Endothelial cell (in vitro differentiated cells): ENCODE measurements around the gene TNN. TPM values are rescaled to one million over a fixed set of nuclear protein-coding genes. Genes with fewer than 3 reads are reported as not detected.

ENCODE experiments used
- DNase-seq: peaks from one replicate; pipeline ENCODE4 v3.0.0; 2021; ENCODE audit warnings: low spot score
- H3K27ac Mint-ChIP-seq: one replicate; pipeline ENCODE4 v1.8.0; 2021; ENCODE audit warnings: mixed read lengths, inconsistent platforms; ENCODE audit not compliant: unreplicated experiment
- H3K27me3 Mint-ChIP-seq: one replicate; pipeline ENCODE4 v1.8.0; 2021; ENCODE audit warnings: mild to moderate bottlenecking, moderate library complexity, mixed read lengths, inconsistent platforms; ENCODE audit not compliant: unreplicated experiment
- H3K36me3 Mint-ChIP-seq: one replicate; pipeline ENCODE4 v1.8.0; 2021; ENCODE audit warnings: mild to moderate bottlenecking, low read depth, mixed read lengths, inconsistent platforms; ENCODE audit not compliant: unreplicated experiment
- H3K4me1 Mint-ChIP-seq: one replicate; pipeline ENCODE4 v1.8.0; 2021; ENCODE audit warnings: mild to moderate bottlenecking, mixed read lengths, inconsistent platforms; ENCODE audit not compliant: unreplicated experiment
- H3K4me3 Mint-ChIP-seq: one replicate; pipeline ENCODE4 v1.8.0; 2021; ENCODE audit warnings: mild to moderate bottlenecking, mixed read lengths, inconsistent platforms; ENCODE audit not compliant: unreplicated experiment
- H3K9me3 Mint-ChIP-seq: one replicate; pipeline ENCODE4 v1.8.0; 2021; ENCODE audit warnings: mixed read lengths, inconsistent platforms; ENCODE audit not compliant: unreplicated experiment
- total RNA-seq: library from RNA; stranded (reverse); fragmentation: NEBNext Ultra II Directional; extraction: Animal tissue kit (Norgen Biotek cat#: 25700); gene quantifications from one replicate; pipeline ENCODE4 v1.2.1, GENCODE V29; 2021; ENCODE audit not compliant: unreplicated experiment
- TF ChIP-seq, protein P1 (sequence below): fragments of 200-600 bp; sonication (generic); IDR thresholded peaks from one replicate; pipeline ENCODE4 v1.5.0; 2021; ENCODE audit warnings: antibody characterized with exemption; ENCODE audit not compliant: unreplicated experiment

TNN gene
- total RNA-seq, 1 donor from 2014 or later = 4.1 TPM

DNA sequence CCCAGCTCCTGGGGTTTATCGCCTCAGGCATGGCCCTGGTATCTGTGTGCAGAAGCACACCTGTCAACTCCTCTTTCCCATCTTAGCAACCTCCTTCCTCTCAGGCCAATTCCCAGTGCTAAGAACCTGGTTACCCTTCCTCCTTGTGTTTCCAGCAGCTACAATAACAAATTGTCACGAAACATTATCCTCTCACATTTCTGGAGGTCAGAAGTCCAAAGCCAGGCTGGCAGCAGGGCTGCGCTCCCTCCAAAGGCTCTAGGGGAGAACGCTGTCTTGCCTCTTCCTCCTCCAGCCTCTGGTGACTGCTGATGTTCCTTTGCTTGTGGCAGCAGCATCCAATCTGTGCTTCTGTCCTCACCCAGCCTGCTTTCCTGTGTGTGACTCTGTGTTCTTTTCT lies 33.7 kb upstream of the TNN start:
- no peak for DNase-seq
- no peaks in the 10 kb centered on the region for H3K36me3 Mint-ChIP-seq
- TF ChIP-seq, protein P1, sequence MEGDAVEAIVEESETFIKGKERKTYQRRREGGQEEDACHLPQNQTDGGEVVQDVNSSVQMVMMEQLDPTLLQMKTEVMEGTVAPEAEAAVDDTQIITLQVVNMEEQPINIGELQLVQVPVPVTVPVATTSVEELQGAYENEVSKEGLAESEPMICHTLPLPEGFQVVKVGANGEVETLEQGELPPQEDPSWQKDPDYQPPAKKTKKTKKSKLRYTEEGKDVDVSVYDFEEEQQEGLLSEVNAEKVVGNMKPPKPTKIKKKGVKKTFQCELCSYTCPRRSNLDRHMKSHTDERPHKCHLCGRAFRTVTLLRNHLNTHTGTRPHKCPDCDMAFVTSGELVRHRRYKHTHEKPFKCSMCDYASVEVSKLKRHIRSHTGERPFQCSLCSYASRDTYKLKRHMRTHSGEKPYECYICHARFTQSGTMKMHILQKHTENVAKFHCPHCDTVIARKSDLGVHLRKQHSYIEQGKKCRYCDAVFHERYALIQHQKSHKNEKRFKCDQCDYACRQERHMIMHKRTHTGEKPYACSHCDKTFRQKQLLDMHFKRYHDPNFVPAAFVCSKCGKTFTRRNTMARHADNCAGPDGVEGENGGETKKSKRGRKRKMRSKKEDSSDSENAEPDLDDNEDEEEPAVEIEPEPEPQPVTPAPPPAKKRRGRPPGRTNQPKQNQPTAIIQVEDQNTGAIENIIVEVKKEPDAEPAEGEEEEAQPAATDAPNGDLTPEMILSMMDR = no peak
- peaks cover 12% of the 10 kb centered on the region for H3K4me1 Mint-ChIP-seq
- H3K27ac Mint-ChIP-seq = no peak overlapping the region
- H3K9me3 Mint-ChIP-seq = no peaks in the 10 kb centered on the region
- no peak overlapping the region for H3K4me3 Mint-ChIP-seq
- peaks cover 4% of the 10 kb centered on the region for H3K27me3 Mint-ChIP-seq

DNA sequence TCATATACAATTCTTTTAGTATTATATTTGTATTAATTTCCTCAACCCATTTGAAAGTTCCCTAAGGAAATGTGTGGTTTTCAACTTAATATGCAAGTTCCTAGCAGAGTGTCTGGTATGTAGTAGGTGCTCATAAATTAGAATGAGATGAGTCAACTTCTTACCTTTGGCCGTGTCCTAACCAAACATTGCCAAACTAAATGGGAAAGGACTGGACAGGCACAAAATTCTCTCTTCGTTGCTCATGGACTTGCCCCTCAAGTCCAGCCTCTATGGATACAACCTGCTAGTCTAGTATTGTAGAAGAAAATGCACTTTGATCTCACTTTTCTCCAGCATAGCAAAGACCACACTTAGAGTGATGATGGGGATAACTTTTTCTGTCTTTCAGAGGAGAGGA lies 32.9 kb upstream of the TNN start:
- DNase-seq = no peak
- Mint-ChIP-seq H3K27me3 (peaks cover 4% of the 10 kb centered on the region), H3K4me1 (peaks cover 9% of the 10 kb centered on the region), H3K36me3 (no peaks in the 10 kb centered on the region), H3K27ac (no peak overlapping the region), H3K4me3 (no peak overlapping the region), H3K9me3 (no peaks in the 10 kb centered on the region)
- TF ChIP-seq, protein P1 = no peak

DNA sequence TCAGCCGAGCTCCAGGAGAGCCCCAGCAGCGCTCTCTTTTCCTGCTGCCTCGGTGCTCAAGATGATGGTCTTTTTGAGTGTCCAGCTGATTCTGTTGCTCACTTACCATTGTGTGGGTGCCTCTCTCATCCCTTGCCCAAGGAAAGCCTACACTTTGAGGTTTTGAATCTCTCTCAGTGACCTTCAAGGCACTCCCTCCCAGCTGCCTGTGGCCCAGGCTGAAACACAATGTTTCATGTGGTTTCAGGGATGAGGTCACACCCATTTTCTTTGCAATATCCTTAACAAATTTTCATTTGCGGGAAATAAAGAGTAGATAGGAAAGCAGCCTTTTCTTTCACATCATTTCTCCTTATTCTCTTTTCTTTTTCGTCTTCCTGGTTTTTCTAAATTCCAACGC lies 31.8 kb upstream of the TNN start:
- TF ChIP-seq, protein P1 = no peak
- Mint-ChIP-seq H3K4me1 (peaks cover 4% of the 10 kb centered on the region), H3K27ac (no peak overlapping the region), H3K36me3 (no peaks in the 10 kb centered on the region), H3K4me3 (no peak overlapping the region), H3K27me3 (peaks cover 4% of the 10 kb centered on the region), H3K9me3 (no peaks in the 10 kb centered on the region)
- DNase-seq = no peak

DNA sequence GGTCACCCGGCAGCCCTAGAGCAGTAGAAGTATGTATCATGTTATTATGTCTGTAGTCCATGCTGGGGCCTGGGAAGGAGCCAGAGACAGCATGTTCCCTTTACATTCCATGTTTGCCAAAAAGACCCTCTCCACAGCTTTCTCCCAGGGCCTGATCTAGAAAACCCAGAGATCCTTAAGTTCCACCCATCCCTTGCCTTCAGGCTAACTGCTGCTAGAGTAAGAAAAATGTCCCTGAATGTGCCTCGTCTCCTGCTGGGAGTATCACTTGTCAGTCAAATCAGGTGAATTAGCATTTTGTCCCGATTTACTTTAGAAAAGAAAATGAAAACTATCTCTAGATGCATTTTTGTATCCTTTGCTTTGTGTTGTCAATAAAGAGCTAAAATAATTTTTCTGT lies 31.2 kb upstream of the TNN start:
- DNase-seq = no peak
- H3K4me3 Mint-ChIP-seq = no peak overlapping the region
- no peak overlapping the region for H3K27ac Mint-ChIP-seq
- peaks cover 4% of the 10 kb centered on the region for H3K4me1 Mint-ChIP-seq
- no peaks in the 10 kb centered on the region for H3K9me3 Mint-ChIP-seq
- TF ChIP-seq, protein P1 = no peak
- H3K27me3 Mint-ChIP-seq = peaks cover 4% of the 10 kb centered on the region
- no peaks in the 10 kb centered on the region for H3K36me3 Mint-ChIP-seq

GRCh38 chr1:175037416-175037815 lies 30.2 kb upstream of the TNN start:
- H3K27ac Mint-ChIP-seq = no peak overlapping the region
- H3K4me3 Mint-ChIP-seq = no peak overlapping the region
- H3K4me1 Mint-ChIP-seq = peaks cover 4% of the 10 kb centered on the region
- no peak for DNase-seq
- peaks cover 4% of the 10 kb centered on the region for H3K27me3 Mint-ChIP-seq
- TF ChIP-seq, protein P1 = no peak
- H3K36me3 Mint-ChIP-seq = no peaks in the 10 kb centered on the region
- H3K9me3 Mint-ChIP-seq = no peaks in the 10 kb centered on the region
